Stimulated activated effector memory CD8-positive, alpha-beta T cell treated with anti-CD3 and anti-CD28 coated beads, Interleukin-12 subunit alpha, Interleukin-12 subunit beta, amount 100 ng/mL, for 72 hours (primary cell): ENCODE results near the gene THAP12.

Experiments used
- ATAC-seq: fragments of 150-1000 bp; cut with Tn5 transposase; 2 replicates; pipeline ENCODE4 v1.10.0; 2021
- DNase-seq, 2 donors: peaks; one replicate each; pipeline ENCODE4 v3.0.0; 2021 to 2022; ENCODE audit warnings: low spot score in 2 of 2
- H3K27ac Mint-ChIP-seq: one replicate; pipeline ENCODE4 v1.8.0; 2022; ENCODE audit warnings: mild to moderate bottlenecking, mixed read lengths
- H3K36me3 Mint-ChIP-seq: one replicate; pipeline ENCODE4 v1.8.0; 2022; ENCODE audit warnings: mild to moderate bottlenecking, mixed read lengths
- H3K4me1 Mint-ChIP-seq: one replicate; pipeline ENCODE4 v1.8.0; 2022; ENCODE audit warnings: mixed read lengths
- H3K4me3 Mint-ChIP-seq: one replicate; pipeline ENCODE4 v1.8.0; 2022; ENCODE audit warnings: mild to moderate bottlenecking, mixed read lengths
- H3K9me3 Mint-ChIP-seq: one replicate; pipeline ENCODE4 v1.8.0; 2022; ENCODE audit warnings: mixed read lengths

THAP12 gene

DNA sequence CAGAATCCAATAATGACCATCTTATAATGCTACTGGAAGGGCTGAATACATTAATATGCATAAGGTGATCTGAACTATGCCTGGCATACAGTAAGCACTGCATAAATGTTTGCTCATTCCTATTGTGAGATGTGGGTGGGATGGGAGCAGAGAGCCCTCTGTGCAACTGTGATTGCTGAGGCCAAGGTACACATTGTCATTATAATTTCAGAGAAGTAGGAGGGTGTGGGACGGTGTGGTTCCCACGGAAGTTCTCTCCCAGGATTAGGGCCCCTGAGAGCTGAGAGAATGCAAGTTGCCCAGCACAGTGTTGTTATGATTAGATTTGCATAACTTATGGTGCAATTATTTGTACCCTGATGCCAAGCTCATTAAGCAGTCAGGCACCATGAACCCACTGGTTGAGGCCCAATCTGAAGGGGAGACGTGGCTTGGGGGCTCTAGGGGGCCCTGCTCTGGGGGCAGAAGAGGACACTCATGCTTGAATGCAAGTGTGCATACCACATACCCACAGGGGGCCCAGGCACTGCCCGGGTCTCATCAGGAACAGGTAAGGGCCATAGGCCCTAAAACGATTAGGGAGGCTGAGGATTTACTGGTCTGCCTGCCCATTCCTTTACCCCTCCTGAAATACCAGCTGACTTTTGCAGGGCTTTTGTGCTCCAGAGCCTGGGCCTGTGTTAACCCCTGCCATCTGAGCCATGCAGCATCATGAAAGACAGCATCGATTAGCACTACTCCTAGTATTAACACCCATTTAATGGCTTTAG is 72.8 kb downstream of the THAP12 start:
- no peak overlapping the region for H3K4me3 Mint-ChIP-seq
- H3K36me3 Mint-ChIP-seq = no peaks in the 10 kb centered on the region
- no peak overlapping the region for H3K27ac Mint-ChIP-seq
- no peaks in the 10 kb centered on the region for H3K9me3 Mint-ChIP-seq
- ATAC-seq (no peak), DNase-seq (no peak)
- H3K4me1 Mint-ChIP-seq = no peaks in the 10 kb centered on the region

DNA sequence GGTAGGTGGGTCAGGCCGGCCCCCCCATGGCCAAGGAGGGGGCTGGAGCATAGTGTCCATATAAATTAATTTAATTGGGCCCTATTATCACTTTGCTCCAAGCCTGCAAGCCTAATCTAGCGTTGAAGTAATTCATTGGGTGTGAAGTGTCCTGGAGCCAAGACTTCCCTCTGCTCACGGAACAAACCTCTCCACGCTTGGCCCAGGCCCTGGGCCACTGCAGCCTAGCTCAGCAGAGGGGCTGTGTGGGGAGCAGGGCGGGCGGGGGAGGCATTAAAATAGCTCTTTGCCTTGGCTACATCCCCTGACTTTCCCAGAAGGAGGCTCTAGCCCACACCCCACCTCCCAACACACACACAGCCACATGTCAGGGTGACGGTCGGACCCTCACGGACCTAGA is 73.5 kb downstream of the THAP12 start:
- no peak for ATAC-seq
- no peak overlapping the region for H3K27ac Mint-ChIP-seq

DNA sequence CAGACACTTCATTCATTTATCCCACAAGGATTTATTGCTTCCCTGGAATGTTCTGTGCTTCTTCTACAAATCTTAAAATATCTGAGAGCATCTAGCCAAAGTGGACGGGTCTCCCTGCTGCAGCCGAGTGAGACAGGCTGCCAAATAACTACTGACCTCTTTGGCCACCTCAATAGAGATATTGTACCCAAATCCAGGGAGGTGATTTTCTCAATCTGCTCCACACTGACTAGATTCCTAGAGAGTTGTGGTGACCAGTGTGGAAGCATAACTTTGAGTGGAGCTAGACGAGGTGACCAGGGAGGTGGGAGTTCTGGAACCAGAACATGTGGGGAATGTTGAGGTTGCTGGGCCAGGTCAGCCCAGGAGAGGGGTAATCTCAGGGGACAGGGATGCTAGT is 77.5 kb downstream of the THAP12 start:
- Mint-ChIP-seq H3K4me3 (no peak overlapping the region), H3K27ac (no peak overlapping the region), H3K9me3 (no peaks in the 10 kb centered on the region), H3K4me1 (no peaks in the 10 kb centered on the region), H3K36me3 (no peaks in the 10 kb centered on the region)
- no peak for DNase-seq
- ATAC-seq = no peak

More for the DNA sequence above, 73.5 kb downstream of the THAP12 start:
- Mint-ChIP-seq H3K4me1 (no peaks in the 10 kb centered on the region), H3K36me3 (no peaks in the 10 kb centered on the region), H3K9me3 (no peaks in the 10 kb centered on the region), H3K4me3 (no peak overlapping the region)
- DNase-seq = no peak

DNA sequence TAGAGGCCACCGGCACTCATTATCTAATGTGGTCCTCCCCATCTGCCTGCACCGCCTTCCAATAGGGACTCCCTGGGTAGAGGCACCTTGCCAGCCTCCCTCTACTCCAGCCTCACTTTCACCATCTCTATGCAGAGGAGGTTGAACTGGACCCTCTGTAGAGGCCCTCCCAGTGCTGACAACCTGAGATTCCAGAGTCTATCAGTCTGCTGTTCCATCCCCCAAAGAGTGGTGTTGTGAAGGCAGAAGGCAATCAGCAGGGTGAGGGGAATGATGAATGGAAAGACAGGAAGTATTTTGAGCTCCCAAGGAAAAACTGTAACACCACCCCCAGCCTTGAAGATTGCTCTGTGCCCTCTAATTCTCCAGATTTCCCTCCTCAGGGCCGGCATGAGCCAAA is 77.9 kb downstream of the THAP12 start:
- Mint-ChIP-seq H3K4me1 (no peaks in the 10 kb centered on the region), H3K4me3 (no peak overlapping the region), H3K27ac (no peak overlapping the region), H3K36me3 (no peaks in the 10 kb centered on the region), H3K9me3 (no peaks in the 10 kb centered on the region)
- DNase-seq = no peak
- no peak for ATAC-seq
